Stimulated activated CD8-positive, alpha-beta memory T cell treated with anti-CD3 and anti-CD28 coated beads, Interleukin-4, amount 100 ng/mL, for 1 hour (primary cell): ENCODE data around the gene VPS33A.
A peak's percentile ranks its signal among the peaks of the same experiment; 100 is the strongest.
"Not testable (repeated sequence)": the region's sequence is repeated elsewhere in the genome, so short reads cannot be mapped to it uniquely, and the experiment has no call there.

ENCODE experiments used
- DNase-seq, 2 donors: peaks; one replicate each; pipeline ENCODE4 v3.0.0-alpha.2; 2020; ENCODE audit warnings: low read depth in 2 of 2, low spot score in 1 of 2

The VPS33A gene

DNA sequence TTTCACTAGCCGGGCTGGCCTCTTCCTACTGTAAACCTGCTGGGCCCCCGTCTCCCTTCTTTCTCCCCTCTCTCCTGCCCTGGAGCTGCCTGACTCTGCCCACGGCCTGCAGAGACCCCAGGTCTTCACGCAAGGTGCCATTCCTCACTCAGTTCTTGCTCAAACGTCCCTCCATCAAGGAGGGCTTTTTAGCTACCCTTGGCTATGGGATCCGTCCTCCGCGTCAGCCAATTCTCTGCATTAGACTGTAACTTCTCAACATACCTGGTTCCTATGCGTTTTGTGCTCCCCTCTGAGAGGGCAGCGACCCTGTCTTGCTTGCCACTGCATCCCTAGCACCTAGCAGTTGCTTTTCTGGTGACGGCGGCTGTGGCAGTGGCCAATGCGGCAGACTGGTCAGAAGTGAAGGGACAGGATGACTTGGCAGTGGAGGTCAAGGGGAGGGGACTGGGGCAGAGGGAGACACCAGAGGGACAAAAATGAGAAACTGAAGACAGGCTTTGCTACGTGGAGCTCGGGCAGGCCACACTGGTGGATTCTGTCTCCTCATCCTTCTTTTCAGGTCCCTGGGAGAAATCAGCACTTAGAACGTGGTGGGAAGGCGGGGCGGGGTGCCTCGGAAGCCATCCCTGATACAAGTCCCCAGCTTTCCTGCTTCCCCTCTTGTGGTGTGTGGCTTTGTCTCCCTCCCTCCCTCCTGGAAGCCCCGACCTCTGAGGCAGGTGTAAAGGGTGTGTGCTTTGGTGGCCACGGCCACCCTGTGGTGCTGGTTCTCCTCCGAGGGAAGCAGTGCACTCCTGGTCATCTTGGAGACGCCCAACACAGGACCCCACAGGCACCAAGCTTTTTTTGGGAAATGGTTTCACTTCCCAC is 61.0 kb downstream of the VPS33A start:
- no peak for DNase-seq

DNA sequence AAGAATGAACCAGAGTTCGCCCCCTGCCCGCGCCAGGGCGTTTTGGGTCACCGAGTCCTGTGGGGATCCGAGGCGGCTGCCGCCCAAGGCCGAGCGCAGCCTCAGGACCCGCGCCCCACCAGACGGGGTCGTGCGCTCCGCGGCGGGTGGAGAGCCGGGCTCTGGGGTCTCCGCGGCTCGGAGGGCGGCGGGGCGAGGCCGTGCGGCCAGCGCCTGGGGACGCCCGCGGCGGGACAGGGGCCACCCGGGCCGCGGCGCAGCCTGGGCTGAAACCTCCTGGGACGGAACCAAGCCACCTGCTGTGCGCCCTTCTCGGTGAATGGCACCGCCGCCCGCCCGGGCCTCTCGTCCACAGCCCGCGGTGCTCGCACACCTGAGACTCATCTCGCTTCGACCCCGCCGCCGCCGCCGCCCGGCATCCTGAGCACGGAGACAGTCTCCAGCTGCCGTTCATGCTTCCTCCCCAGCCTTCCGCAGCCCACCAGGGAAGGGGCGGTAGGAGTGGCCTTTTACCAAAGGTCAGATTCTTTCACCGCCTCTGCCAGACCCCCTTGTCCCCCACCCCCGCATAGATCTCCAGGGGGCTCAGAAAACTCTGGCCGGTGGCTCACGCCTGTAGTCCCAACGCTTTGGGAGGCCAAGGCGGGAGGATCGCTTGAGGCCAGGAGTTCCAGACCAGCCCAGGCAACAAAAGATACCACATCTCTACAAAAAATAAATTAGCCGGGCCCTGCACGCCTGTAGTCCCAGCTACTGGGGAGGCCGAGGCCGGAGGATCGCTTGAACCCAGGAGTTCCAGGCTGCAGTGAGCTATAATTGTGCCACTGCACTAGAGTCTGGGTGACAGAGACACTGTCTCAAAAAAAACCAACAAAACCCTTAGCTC is 61.9 kb downstream of the VPS33A start:
- DNase-seq, result no peak

DNA sequence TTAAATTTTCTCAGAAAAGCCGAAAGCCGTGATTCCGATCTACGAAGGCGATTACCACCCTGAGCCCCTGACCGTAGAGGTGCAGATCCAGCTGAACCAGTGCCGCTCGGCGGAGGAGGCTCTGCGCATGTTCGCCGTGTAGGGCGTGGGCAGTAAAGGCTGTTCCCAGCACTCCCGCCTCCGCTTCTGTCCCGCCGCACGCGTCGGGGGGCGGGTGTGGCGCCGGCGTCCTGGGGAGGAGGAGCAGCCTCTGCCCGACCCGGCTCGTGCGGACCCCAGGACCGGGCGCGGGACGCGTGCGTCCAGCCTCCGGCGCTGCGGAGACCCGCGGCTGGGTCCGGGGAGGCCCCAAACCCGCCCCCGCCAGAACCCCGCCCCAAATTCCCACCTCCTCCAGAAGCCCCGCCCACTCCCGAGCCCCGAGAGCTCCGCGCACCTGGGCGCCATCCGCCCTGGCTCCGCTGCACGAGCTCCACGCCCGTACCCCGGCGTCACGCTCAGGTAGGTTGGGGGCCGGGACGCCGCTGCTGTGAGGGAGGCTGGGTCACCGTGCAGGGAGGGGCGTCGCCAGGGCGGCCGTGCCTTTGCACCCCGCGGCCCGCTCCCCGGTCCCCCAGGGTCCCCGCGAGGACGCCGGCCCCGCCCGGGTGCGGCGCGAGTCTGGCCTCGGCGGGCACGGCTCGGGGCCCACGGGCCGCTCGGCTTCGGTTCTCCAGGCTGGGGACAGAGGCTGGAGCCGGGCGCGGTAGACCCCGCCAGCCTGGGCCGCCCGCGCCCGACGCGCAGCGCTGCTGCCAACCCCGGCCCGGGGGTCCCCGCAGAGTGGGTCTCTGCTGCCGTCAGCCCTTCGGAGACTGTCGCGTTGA is 62.8 kb downstream of the VPS33A start, which contains the start of gene B3GNT4:
B3GNT4 (plus strand) TSS at position 409 of the 866 bp plus-strand sequence. CDS start 910 bp downstream, outside the sequence.
- peak in 1 of 2 donors; percentile 40 for DNase-seq

GRCh38 chr12:122202811-122203210 is 63.5 kb downstream of the VPS33A start:
- not testable (repeated sequence) for DNase-seq

- no peak for DNase-seq
Observed at GRCh38 chr12:122202017-122202416, 64.3 kb downstream of the VPS33A start.

- no peak for DNase-seq
Observed at GRCh38 chr12:122201381-122201780, 64.9 kb downstream of the VPS33A start.

- no peak for DNase-seq
Observed at GRCh38 chr12:122200541-122201175, 65.6 kb downstream of the VPS33A start.

DNA sequence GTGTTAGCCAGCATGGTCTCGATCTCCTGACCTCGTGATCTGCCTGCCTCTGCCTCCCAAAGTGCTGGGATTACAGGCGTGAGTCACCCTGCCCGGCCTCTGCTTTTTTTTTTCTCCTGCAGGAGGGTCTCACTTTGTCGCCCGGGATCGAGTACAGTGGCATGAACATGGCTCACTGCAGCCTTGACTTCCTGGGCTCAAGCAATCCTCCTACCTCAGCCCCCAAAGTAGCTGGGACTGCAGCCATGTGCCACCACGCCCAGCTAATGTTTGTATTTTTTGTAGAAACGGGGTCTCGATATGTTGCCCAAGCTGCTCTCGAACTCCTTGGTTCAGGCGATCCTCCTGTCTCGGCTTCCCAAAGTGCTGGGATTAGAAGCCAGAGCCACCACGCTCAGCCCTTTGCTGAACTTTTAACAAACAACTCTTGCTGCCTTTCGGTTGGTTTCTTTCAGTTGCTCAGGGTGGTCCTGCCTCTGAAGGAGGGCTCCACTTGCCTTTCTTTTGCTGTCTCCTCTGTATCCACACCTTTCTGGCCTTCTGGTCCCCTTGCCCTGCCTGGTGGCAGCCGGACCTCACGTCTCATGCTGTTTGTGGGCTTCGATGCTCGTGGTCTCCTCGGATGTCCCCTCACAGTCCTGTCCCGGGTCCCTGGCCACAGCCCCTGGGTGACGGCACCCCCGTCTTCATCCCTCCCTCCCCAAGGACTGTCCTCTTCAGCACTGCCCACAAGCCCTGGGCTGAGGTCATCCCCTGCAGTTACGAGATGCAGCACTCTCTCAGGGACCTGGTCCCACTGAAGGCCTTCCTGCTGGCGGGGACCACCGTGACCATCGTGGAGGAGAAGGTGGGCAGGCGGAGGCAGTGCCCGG is 66.6 kb downstream of the VPS33A start:
- DNase-seq, result no peak

DNA sequence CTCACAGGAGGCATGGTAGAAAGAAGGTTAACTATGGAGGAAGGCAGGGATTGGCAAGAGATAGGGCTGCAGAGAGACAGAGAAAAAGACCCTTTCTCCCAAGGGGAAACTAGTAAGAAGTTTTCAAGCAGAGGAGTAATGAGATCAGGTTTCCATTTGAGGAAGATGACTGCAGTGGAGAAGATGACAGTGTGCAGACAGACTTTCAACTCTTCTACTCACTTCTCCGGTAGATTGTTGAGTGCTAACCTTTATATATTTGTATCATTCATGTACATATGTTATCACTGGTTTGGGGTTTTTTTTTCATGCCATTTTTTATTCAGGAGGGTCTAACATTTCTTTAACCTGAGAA is 68.7 kb downstream of the VPS33A start:
- DNase-seq, result no peak

DNA sequence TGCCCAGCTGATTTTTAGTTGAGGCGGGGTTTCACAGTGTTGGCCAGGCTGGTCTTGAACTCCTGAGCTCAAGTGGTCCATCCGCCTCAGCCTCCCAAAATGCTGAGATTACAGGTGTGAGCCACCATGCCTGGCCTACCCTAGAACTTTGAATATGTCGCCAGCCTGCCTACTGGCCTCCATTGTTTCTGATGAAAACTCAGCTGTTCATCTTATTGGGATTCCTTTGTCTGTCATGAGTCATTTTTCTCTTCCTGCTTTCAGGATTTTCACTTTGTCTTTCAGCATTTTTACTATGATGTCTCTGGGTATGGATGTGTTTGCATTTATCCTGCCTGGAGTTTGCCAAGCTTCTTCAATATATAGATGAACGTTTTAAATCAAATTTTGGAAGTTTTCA is 70.9 kb downstream of the VPS33A start:
- no peak for DNase-seq

DNA sequence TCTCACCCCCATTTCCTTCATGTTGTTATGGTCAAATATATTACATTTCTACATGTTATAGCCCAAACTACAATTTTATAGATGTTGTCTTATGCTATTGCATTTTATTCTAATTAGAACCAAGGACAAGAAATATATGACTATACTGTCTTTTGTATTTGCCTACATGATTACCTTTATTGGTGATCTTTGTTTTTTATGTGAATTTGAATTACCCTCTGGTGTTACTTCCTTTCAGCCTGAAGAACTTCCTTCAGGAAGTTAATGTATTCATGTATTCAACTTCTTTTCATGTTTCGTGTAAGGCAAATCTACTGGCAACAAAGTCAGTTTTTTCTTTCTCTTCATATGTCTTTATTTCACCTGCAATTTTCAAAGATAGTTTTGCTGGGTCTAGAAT is 71.5 kb downstream of the VPS33A start:
- DNase-seq, result no peak

DNA sequence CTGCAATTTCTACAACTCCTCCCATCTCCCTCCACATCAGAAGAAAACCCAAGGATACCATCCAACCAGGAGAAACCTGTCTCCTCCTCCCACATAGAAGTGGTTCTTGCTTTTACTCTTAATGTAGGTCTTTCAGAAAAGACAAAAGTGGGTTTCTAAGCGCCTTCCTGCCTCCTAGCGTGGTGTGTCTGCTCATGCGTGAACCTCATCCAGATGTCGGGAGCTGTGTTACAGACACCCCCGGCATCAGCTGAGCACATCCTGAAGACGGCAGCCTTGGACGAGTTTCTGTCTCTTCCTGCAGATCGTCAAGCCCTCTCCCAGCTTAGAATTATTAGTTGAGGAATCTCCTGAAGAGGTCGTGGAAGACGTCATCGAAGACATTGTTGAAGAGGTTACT is 73.9 kb downstream of the VPS33A start:
- DNase-seq, result no peak

DNA sequence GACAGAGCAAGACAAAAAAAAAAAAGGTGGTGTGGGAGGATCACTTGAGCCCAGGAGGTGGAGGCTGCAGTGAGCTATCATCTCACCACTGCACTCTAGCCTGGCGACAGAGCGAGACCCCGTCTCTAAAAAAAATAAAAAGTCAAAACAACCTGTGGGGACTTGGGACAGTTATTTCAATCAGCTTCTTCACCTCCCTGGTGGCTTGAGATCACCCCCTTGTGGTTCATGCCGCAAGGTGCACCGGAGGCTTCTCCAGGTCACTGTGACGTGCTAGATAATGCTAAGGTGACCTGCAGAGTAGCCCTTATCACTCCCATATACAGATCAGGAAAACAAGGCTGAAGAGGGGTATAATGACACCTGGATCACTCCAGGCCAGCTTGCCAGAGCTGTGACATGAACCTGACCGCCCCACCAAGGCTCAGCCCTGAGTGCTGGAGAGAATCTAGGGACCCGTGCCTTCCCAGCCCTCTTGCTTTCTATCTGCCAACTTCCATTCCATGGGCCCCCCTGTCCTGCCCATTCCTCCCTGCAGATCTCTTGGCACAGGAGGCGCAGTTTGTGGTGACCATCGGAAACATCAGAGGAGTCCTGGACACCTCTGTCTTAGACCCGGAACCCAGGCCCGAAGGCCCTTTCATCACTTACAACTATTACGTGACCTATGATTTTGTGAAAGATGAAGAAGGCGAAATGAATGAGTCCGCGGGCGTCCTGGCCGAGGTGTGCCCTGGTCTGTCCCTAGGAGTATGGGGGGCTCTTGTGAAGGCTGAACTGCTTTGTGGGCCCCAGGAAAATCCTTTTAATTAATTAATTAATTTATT is 75.2 kb downstream of the VPS33A start:
- DNase-seq, result peak in 1 of 2 donors; percentile 47

DNA sequence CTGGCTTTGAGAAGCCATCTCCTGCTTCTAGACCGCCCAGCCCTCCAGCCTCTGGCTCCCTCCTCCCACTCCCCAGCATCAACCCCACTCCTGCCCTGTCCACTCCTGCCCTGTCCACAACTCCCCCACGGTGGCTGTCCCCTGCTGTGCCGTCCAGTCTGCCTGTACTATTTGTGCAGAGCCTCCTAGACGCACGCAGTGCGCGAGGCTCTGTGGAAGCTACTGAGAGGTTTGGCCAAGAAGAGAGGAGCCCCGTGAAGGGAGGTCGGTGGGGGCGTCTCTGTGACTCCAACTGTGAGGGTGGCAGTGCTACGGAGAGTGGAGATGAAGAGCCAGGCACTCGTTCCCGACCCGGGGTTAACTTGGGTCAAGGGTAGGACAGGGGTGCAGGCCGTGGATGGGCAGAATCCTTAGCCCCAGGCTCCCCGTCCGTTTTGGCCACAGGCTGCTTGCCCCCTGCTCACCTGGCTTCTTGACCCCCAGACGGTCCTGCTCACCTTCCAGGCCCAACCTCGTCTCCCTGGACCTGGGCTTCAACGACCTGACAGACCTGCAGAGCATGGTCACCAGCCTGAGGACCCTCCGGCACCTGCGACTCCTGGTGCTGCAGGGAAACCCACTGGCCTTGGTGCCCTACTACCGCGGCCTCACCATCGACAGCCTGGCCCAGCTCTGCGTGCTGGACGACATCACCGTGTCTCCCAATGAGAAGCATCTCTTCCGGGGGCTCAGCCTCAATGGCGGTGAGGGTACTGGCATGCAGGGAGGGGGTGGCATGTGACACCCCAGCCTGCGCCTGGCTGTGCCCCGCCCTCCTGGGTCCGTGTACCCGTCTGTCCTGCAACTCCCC is 76.4 kb downstream of the VPS33A start:
- no peak for DNase-seq

DNA sequence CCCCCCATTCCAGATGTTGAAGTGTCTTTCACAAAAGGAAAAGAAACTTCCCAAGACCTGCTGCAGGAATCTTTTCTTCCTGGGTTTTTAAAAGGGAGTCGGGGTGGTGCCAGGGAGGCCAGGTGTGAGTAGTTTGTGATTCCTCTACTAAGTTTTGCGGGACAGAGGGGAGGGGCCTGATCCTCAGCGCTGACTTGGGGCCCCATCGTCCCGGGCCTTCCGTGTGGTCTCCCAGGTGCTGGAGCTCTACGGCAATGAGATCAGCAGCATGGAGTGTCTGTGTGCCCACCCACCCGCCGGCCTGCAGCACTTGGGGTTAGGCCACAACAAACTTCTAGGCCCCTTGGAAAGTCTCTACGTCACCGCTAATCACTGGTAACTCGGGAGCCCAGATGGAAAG is 78.8 kb downstream of the VPS33A start:
- no peak for DNase-seq

DNA sequence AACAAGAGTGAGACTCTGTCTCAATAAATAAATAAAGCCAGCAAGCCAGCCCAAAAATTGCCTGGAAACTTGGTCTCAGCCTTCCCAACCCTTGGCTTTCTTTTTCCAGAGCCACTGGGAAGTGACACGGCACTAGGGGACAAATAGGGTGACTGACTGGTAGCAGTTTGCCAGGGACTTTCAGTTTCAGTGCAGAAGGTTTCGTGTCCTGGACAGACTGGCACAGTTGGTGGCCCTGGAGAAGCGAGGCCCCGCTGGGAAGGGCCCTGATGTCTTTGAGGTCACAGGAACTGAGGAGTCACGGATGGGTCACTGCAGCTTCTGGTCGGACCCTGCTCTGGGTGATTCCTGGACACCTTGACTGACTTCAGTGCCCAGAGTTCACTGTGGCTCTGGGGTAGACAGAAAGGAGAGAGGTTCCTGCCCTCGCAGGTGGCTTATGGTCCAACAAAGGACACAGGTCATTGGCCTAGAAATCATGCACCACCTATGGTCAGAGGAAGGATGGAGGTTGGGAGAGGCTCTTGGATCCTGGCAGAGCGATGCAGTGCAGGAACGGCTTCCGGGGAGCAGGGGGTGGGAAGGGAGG is 80.7 kb downstream of the VPS33A start:
- DNase-seq, result no peak

- no peak for DNase-seq
Observed at GRCh38 chr12:122185079-122185478, 81.2 kb downstream of the VPS33A start.
